Retinal pigment epithelial cell (primary cell): ENCODE data around the gene CUEDC1.

Experiments
- DNase-seq: peaks from one replicate; pipeline ENCODE4 v3.0.0-alpha.2; 2010; ENCODE audit warnings: low read depth
- H3K4me3 ChIP-seq: 2 replicates; pipeline ENCODE4 v1.5.1; 2011; ENCODE audit warnings: mild to moderate bottlenecking, low read length, control low read depth, moderate library complexity
- CTCF ChIP-seq: conservative IDR thresholded peaks from 2 replicates; pipeline ENCODE4 v1.5.1; 2011; ENCODE audit warnings: low read depth, low read length, control low read depth, inconsistent platforms

Gene CUEDC1

GRCh38 chr17:57903961-57904360 lies 51.3 kb downstream of the CUEDC1 start:
- DNase-seq, result no peak
- no peak overlapping the region for H3K4me3 ChIP-seq

GRCh38 chr17:57902800-57903759 lies 52.1 kb downstream of the CUEDC1 start:
- no peak for TF ChIP-seq CTCF
- peak; percentile 62 for DNase-seq
- no peak overlapping the region for H3K4me3 ChIP-seq

More at GRCh38 chr17:57903961-57904360, 51.3 kb downstream of the CUEDC1 start:
- TF ChIP-seq CTCF, result no peak

GRCh38 chr17:57902117-57902799 lies 53.0 kb downstream of the CUEDC1 start:
- TF ChIP-seq CTCF, result no peak
- no peak overlapping the region for H3K4me3 ChIP-seq
- DNase-seq, result no peak

GRCh38 chr17:57900991-57901743 lies 54.0 kb downstream of the CUEDC1 start:
- no peak for DNase-seq
- no peak for TF ChIP-seq CTCF
- H3K4me3 ChIP-seq, result no peak overlapping the region

- no peak overlapping the region for H3K4me3 ChIP-seq
- DNase-seq, result no peak
- no peak for TF ChIP-seq CTCF
Measured at GRCh38 chr17:57899822-57900221, 55.4 kb downstream of the CUEDC1 start.

- no peak for DNase-seq
- no peak overlapping the region for H3K4me3 ChIP-seq
- TF ChIP-seq CTCF, result no peak
Measured at GRCh38 chr17:57899391-57899790, 55.8 kb downstream of the CUEDC1 start.
